HEK293 (cell line): ENCODE data around the gene DCDC1.

ENCODE experiments used
- CTCF ChIA-PET: fragments of 350-600 bp; formaldehyde crosslinking; extraction: SDS; loops from one replicate; lab custom pipeline; 2021; ENCODE audit warnings: antibody characterized with exemption; lab: Yijun Ruan, JAX
- POLR2A ChIA-PET: fragments of 300-600 bp; formaldehyde crosslinking; extraction: SDS; loops from one replicate; lab custom pipeline; 2020; ENCODE audit warnings: antibody characterized with exemption, inconsistent platforms; lab: Yijun Ruan, JAX
- H3K27ac ChIP-seq: fragments of 200-500 bp; sonication (Bioruptor generic); 2 replicates; pipeline ENCODE4 v1.5.1; 2014; ENCODE audit warnings: low read depth, low read length, control low read depth, inconsistent platforms; ENCODE audit errors: extremely low read depth
- H3K36me3 ChIP-seq, 2 experiments: fragments of 200-500 bp in 1 of 2; sonication (Bioruptor generic) in 1 of 2; 1 replicate in 1 of 2; 2 replicates in 1 of 2; pipeline ENCODE4 v1.5.1; 2014 to 2017; ENCODE audit warnings: inconsistent platforms in 2 of 2, low read length in 2 of 2; ENCODE audit not compliant: control insufficient read depth in 2 of 2, insufficient read depth in 1 of 2
- H3K4me1 ChIP-seq: fragments of 200-500 bp; sonication (Bioruptor generic); 2 replicates; pipeline ENCODE4 v1.5.1; 2014; ENCODE audit warnings: mild to moderate bottlenecking, low read length, inconsistent platforms; ENCODE audit not compliant: control insufficient read depth, insufficient read depth
- H3K4me3 ChIP-seq: 2 replicates; pipeline ENCODE4 v1.5.1; 2011; ENCODE audit warnings: low read depth, mild to moderate bottlenecking, control low read depth, low read length, moderate library complexity
- H3K9me3 ChIP-seq: fragments of 200-500 bp; sonication (Bioruptor generic); 2 replicates; pipeline ENCODE4 v1.5.1; 2014; ENCODE audit warnings: low read depth, low read length, inconsistent platforms; ENCODE audit not compliant: control insufficient read depth, insufficient read depth
- KLF10 ChIP-seq: fragments of 450-650 bp; IDR thresholded peaks from 2 replicates; pipeline ENCODE4 v1.5.1; 2018; ENCODE audit warnings: missing biosample characterization, mild to moderate bottlenecking, missing genetic modification characterization
- KLF8 ChIP-seq: fragments of 450-650 bp; formaldehyde crosslinking; IDR thresholded peaks from 2 replicates; pipeline ENCODE4 v1.5.1; 2016; ENCODE audit warnings: missing biosample characterization, missing genetic modification characterization
- MZF1 ChIP-seq: fragments of 450-650 bp; formaldehyde crosslinking; IDR thresholded peaks from 2 replicates; pipeline ENCODE4 v1.5.1; 2017; ENCODE audit warnings: missing biosample characterization, missing genetic modification characterization, borderline replicate concordance
- WT1 ChIP-seq: fragments of 450-650 bp; formaldehyde crosslinking; IDR thresholded peaks from 2 replicates; pipeline ENCODE4 v1.5.1; 2016; ENCODE audit warnings: missing biosample characterization, missing genetic modification characterization
- ZBTB20 ChIP-seq: fragments of 450-650 bp; formaldehyde crosslinking; IDR thresholded peaks from 2 replicates; pipeline ENCODE4 v1.5.1; 2016; ENCODE audit warnings: missing biosample characterization, missing genetic modification characterization
- ZNF175 ChIP-seq: fragments of 450-650 bp; formaldehyde crosslinking; IDR thresholded peaks from 2 replicates; pipeline ENCODE4 v1.5.1; 2016; ENCODE audit warnings: missing biosample characterization, missing genetic modification characterization
- ZNF19 ChIP-seq: fragments of 450-650 bp; formaldehyde crosslinking; IDR thresholded peaks from 2 replicates; pipeline ENCODE4; 2016; ENCODE audit warnings: missing biosample characterization, missing genetic modification characterization, low read depth
- ZNF202 ChIP-seq: fragments of 450-650 bp; formaldehyde crosslinking; IDR thresholded peaks from 2 replicates; pipeline ENCODE4 v1.5.1; 2016; ENCODE audit warnings: missing biosample characterization, missing genetic modification characterization, borderline replicate concordance
- ZNF24 ChIP-seq: fragments of 450-650 bp; formaldehyde crosslinking; IDR thresholded peaks from 2 replicates; pipeline ENCODE4 v1.5.1; 2016; ENCODE audit warnings: missing biosample characterization, missing genetic modification characterization
- ZNF311 ChIP-seq: fragments of 450-650 bp; formaldehyde crosslinking; IDR thresholded peaks from 2 replicates; pipeline ENCODE4 v1.5.1; 2017; ENCODE audit warnings: missing biosample characterization, missing genetic modification characterization, borderline replicate concordance
- ZNF423 ChIP-seq: fragments of 450-650 bp; formaldehyde crosslinking; IDR thresholded peaks from 2 replicates; pipeline ENCODE4 v1.5.1; 2016; ENCODE audit warnings: missing biosample characterization, missing genetic modification characterization
- ZNF48 ChIP-seq: fragments of 450-650 bp; formaldehyde crosslinking; IDR thresholded peaks from 2 replicates; pipeline ENCODE4 v1.5.1; 2016; ENCODE audit warnings: missing biosample characterization, missing genetic modification characterization
- ZNF514 ChIP-seq: fragments of 450-650 bp; formaldehyde crosslinking; IDR thresholded peaks from 2 replicates; pipeline ENCODE4 v1.5.1; 2016; ENCODE audit warnings: missing biosample characterization, missing genetic modification characterization
- ZNF600 ChIP-seq: fragments of 450-650 bp; formaldehyde crosslinking; IDR thresholded peaks from 2 replicates; pipeline ENCODE4 v1.5.1; 2016; ENCODE audit warnings: missing biosample characterization, missing genetic modification characterization
- ZNF610 ChIP-seq: fragments of 450-650 bp; formaldehyde crosslinking; IDR thresholded peaks from 2 replicates; pipeline ENCODE4 v1.5.1; 2016; ENCODE audit warnings: missing biosample characterization, missing genetic modification characterization, borderline replicate concordance
- ZNF626 ChIP-seq: fragments of 450-650 bp; sonication (Bioruptor Pico); formaldehyde crosslinking; IDR thresholded peaks from 2 replicates; pipeline ENCODE4 v1.5.1; 2018; ENCODE audit warnings: missing biosample characterization, missing genetic modification characterization, inconsistent platforms
- ZNF701 ChIP-seq: fragments of 450-650 bp; formaldehyde crosslinking; IDR thresholded peaks from 2 replicates; pipeline ENCODE4 v1.5.1; 2016; ENCODE audit warnings: missing biosample characterization, missing genetic modification characterization
- TF ChIP-seq, protein P1 (sequence below): fragments of 450-650 bp; formaldehyde crosslinking; IDR thresholded peaks from 2 replicates; pipeline ENCODE4 v1.5.1; 2017; ENCODE audit warnings: missing biosample characterization, missing genetic modification characterization
- TF ChIP-seq, protein P2 (sequence below): fragments of 450-650 bp; formaldehyde crosslinking; IDR thresholded peaks from 2 replicates; pipeline ENCODE4 v1.5.1; 2016; ENCODE audit warnings: missing biosample characterization, missing genetic modification characterization, low read depth
- TF ChIP-seq, protein P3 (sequence below): fragments of 450-650 bp; formaldehyde crosslinking; IDR thresholded peaks from 2 replicates; pipeline ENCODE4 v1.5.1; 2016; ENCODE audit warnings: missing biosample characterization, missing genetic modification characterization
- TF ChIP-seq, protein P4 (sequence below): fragments of 450-650 bp; formaldehyde crosslinking; conservative IDR thresholded peaks from 2 replicates; pipeline ENCODE4 v1.5.1; 2016; ENCODE audit warnings: low read depth, missing biosample characterization, missing genetic modification characterization
- TF ChIP-seq, protein P5 (sequence below): fragments of 450-650 bp; formaldehyde crosslinking; IDR thresholded peaks from 2 replicates; pipeline ENCODE4 v1.5.1; 2017; ENCODE audit warnings: missing biosample characterization, missing genetic modification characterization

DCDC1 gene

DNA sequence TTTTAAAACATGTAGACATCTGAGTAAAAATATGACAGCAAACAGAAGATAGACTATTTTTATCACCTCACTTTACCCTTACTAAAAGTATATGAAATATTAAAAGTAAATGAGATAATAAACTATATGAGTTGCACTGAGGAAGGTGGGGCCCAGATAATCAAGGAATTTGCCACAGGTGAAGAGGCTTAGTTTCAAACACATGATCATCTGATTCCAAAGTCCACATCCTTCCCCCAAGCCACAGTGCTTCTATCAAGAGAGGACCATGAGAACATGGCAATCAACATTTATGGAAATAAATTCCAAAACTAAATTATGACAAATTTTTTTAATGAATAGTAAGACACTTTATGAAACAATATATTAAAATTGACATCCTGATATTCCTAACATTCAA lies 384.0 kb downstream of the DCDC1 start (continued):
- TF ChIP-seq ZNF610 (no peak), WT1 (tag by site-specific recombination) (no peak), ZNF626 (tag by site-specific recombination) (no peak)

DNA sequence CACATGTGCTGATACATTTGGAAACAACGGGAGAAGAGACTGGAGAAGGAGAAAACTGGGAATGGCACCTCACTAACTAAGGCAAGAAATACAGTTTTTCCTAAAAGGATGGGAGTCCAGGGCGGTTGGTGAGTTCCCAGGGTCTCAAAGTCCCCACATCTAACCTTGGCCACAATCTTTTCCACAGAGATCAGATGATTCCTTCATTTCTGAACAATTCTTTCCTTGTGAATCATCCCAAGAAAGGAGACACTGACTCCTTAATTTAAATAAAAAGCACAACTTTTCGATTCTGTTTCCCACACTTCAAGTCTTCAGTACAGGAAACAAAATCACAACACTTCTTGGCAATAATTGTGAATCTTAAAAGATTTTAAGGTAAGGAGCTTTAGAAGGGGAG lies 384.7 kb downstream of the DCDC1 start:
- H3K27ac ChIP-seq, result no peak overlapping the region
- H3K4me3 ChIP-seq, result no peak overlapping the region
- H3K36me3 ChIP-seq, result no peaks in the 10 kb centered on the region
- no peak for TF ChIP-seq ZNF24 (tag by site-specific recombination)
- TF ChIP-seq ZNF175 (tag by site-specific recombination), result no peak
- no peak for TF ChIP-seq ZNF19 (tag by site-specific recombination)
- TF ChIP-seq, all 188 proteins: peak for 0
- Histone ChIP-seq H3K4me1 (no peaks in the 10 kb centered on the region), H3K9me3 (no peaks in the 10 kb centered on the region)
- ChIA-PET POLR2A (no interaction called here), CTCF (no interaction called here)

DNA sequence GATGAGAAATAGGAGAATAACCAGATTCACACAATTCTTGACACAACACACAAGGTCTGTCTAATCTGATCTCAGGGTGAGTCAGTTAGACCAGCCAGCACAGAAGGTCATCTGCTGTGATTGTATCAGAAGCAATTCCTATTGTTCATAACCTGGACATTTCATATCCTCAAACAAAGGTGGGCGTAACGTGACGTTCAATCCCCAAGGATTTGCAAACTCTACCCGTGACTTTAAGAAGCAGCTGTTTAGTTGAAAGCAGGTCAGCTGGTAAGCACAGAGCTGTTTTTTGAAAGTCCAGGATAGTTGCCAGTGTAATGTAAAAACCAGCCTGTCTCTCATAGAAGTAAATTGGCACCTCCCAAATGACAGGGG lies 385.1 kb downstream of the DCDC1 start:
- Histone ChIP-seq H3K4me3 (no peak overlapping the region), H3K36me3 (no peaks in the 10 kb centered on the region), H3K4me1 (no peaks in the 10 kb centered on the region), H3K9me3 (no peaks in the 10 kb centered on the region), H3K27ac (no peak overlapping the region)
- CTCF ChIA-PET, result interaction anchor here (0.6 kb wide), 1 partner anchor 64 kb away, joined by 3 read pairs; no protein-coding TSS in a partner anchor
- POLR2A ChIA-PET, result no interaction called here
- TF ChIP-seq ZNF514 (no peak), ZBTB20 (tag by site-specific recombination) (no peak), KLF10 (no peak), ZNF600 (tag by site-specific recombination) (no peak), ZNF48 (tag by site-specific recombination) (no peak), ZNF423 (tag by site-specific recombination) (no peak), MZF1 (tag by site-specific recombination) (no peak), ZNF701 (tag by site-specific recombination) (no peak), ZNF202 (tag by site-specific recombination) (no peak), KLF8 (no peak), ZNF311 (no peak)
- TF ChIP-seq, protein P1, sequence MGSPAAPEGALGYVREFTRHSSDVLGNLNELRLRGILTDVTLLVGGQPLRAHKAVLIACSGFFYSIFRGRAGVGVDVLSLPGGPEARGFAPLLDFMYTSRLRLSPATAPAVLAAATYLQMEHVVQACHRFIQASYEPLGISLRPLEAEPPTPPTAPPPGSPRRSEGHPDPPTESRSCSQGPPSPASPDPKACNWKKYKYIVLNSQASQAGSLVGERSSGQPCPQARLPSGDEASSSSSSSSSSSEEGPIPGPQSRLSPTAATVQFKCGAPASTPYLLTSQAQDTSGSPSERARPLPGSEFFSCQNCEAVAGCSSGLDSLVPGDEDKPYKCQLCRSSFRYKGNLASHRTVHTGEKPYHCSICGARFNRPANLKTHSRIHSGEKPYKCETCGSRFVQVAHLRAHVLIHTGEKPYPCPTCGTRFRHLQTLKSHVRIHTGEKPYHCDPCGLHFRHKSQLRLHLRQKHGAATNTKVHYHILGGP (tag by site-specific recombination), result no peak
- TF ChIP-seq, protein P2, sequence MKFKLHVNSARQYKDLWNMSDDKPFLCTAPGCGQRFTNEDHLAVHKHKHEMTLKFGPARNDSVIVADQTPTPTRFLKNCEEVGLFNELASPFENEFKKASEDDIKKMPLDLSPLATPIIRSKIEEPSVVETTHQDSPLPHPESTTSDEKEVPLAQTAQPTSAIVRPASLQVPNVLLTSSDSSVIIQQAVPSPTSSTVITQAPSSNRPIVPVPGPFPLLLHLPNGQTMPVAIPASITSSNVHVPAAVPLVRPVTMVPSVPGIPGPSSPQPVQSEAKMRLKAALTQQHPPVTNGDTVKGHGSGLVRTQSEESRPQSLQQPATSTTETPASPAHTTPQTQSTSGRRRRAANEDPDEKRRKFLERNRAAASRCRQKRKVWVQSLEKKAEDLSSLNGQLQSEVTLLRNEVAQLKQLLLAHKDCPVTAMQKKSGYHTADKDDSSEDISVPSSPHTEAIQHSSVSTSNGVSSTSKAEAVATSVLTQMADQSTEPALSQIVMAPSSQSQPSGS (tag by site-specific recombination), result no peak
- TF ChIP-seq, protein P3, sequence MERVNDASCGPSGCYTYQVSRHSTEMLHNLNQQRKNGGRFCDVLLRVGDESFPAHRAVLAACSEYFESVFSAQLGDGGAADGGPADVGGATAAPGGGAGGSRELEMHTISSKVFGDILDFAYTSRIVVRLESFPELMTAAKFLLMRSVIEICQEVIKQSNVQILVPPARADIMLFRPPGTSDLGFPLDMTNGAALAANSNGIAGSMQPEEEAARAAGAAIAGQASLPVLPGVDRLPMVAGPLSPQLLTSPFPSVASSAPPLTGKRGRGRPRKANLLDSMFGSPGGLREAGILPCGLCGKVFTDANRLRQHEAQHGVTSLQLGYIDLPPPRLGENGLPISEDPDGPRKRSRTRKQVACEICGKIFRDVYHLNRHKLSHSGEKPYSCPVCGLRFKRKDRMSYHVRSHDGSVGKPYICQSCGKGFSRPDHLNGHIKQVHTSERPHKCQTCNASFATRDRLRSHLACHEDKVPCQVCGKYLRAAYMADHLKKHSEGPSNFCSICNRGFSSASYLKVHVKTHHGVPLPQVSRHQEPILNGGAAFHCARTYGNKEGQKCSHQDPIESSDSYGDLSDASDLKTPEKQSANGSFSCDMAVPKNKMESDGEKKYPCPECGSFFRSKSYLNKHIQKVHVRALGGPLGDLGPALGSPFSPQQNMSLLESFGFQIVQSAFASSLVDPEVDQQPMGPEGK (tag by site-specific recombination), result no peak
- TF ChIP-seq, protein P4, sequence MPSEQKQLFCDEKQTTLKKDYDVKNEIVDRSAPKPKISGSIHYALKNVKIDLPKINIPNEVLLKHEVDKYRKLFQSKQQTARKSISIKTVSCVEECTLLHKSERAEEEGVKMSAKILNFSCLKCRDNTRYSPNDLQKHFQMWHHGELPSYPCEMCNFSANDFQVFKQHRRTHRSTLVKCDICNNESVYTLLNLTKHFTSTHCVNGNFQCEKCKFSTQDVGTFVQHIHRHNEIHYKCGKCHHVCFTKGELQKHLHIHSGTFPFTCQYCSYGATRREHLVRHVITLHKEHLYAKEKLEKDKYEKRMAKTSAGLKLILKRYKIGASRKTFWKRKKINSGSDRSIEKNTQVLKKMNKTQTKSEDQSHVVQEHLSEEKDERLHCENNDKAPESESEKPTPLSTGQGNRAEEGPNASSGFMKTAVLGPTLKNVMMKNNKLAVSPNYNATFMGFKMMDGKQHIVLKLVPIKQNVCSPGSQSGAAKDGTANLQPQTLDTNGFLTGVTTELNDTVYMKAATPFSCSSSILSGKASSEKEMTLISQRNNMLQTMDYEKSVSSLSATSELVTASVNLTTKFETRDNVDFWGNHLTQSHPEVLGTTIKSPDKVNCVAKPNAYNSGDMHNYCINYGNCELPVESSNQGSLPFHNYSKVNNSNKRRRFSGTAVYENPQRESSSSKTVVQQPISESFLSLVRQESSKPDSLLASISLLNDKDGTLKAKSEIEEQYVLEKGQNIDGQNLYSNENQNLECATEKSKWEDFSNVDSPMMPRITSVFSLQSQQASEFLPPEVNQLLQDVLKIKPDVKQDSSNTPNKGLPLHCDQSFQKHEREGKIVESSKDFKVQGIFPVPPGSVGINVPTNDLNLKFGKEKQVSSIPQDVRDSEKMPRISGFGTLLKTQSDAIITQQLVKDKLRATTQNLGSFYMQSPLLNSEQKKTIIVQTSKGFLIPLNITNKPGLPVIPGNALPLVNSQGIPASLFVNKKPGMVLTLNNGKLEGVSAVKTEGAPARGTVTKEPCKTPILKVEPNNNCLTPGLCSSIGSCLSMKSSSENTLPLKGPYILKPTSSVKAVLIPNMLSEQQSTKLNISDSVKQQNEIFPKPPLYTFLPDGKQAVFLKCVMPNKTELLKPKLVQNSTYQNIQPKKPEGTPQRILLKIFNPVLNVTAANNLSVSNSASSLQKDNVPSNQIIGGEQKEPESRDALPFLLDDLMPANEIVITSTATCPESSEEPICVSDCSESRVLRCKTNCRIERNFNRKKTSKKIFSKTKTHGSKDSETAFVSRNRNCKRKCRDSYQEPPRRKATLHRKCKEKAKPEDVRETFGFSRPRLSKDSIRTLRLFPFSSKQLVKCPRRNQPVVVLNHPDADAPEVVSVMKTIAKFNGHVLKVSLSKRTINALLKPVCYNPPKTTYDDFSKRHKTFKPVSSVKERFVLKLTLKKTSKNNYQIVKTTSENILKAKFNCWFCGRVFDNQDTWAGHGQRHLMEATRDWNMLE (tag by site-specific recombination), result no peak
- TF ChIP-seq, protein P5, sequence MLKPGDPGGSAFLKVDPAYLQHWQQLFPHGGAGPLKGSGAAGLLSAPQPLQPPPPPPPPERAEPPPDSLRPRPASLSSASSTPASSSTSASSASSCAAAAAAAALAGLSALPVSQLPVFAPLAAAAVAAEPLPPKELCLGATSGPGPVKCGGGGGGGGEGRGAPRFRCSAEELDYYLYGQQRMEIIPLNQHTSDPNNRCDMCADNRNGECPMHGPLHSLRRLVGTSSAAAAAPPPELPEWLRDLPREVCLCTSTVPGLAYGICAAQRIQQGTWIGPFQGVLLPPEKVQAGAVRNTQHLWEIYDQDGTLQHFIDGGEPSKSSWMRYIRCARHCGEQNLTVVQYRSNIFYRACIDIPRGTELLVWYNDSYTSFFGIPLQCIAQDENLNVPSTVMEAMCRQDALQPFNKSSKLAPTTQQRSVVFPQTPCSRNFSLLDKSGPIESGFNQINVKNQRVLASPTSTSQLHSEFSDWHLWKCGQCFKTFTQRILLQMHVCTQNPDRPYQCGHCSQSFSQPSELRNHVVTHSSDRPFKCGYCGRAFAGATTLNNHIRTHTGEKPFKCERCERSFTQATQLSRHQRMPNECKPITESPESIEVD (tag by site-specific recombination), result no peak
